ENCODE data around the gene PTPRR. TPM values are rescaled to one million over a fixed set of nuclear protein-coding genes. Genes with fewer than 3 reads are reported as not detected.

The PTPRR gene
- polyA plus RNA-seq, 2 of the 4 experiments (the other 2 are of a cell fraction), result 0.13 to 0.15 TPM

DNA sequence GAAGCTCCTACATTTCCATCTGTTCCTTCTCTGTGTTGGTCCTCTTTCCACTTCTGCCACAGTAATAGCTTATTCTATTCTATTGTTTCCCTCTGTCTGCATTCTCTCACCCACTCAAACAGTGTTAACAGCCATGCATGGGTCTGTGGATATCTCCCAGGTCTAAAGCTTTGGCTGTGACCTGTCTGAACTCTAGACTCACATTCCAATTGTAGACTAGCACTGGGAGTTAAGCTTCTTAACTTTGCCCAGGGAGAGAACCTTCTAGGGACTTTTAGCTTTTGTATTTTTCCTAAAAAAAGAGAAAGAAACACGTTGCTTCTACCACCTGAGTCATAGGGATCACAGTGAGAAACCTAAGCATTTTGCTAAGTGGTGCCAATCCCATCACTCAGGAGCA is 36.7 kb downstream of the PTPRR start:
- Histone ChIP-seq H3K4me3 (no peak overlapping the region), H3K9me3 (no peaks in the 10 kb centered on the region), H3K27ac (no peak overlapping the region), H3K4me2 (no peak overlapping the region), H3K4me1 (no peaks in the 10 kb centered on the region)
- FAIRE-seq, result no peak
- ATAC-seq, result no peak
- ChIA-PET CTCF (no interaction called here), POLR2A (no interaction called here)
- DNase-seq (ENCODE audit: low read depth in 1 of 2, low spot score in 1 of 2), result no peak
- TF ChIP-seq, protein P1, sequence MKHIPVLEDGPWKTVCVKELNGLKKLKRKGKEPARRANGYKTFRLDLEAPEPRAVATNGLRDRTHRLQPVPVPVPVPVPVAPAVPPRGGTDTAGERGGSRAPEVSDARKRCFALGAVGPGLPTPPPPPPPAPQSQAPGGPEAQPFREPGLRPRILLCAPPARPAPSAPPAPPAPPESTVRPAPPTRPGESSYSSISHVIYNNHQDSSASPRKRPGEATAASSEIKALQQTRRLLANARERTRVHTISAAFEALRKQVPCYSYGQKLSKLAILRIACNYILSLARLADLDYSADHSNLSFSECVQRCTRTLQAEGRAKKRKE (CRISPR knock-in tag; IDR thresholded peaks at IDR 0.05; ENCODE audit: low read depth), result no peak
- TF ChIP-seq RARB (CRISPR knock-in tag; IDR thresholded peaks at IDR 0.05), result no peak
- TF ChIP-seq HDAC2 (IDR thresholded peaks at IDR 0.05), result no peak
- no peak for TF ChIP-seq JUNB (IDR thresholded peaks at IDR 0.05)
- no peak for TF ChIP-seq NFE2L2 (conservative IDR thresholded peaks at IDR 0.05; ENCODE audit: low read length)
- TF ChIP-seq FOSL2 (IDR thresholded peaks at IDR 0.05), result no peak
- TF ChIP-seq FOSL2 (CRISPR knock-in tag; IDR thresholded peaks at IDR 0.05), result no peak
- TF ChIP-seq HOXA7 (CRISPR knock-in tag; IDR thresholded peaks at IDR 0.05), result no peak
- no peak for TF ChIP-seq EP300 (IDR thresholded peaks at IDR 0.05)
- no peak for TF ChIP-seq MYC (IDR thresholded peaks at IDR 0.05; ENCODE audit: borderline replicate concordance, low read length)
- TF ChIP-seq, protein P2, sequence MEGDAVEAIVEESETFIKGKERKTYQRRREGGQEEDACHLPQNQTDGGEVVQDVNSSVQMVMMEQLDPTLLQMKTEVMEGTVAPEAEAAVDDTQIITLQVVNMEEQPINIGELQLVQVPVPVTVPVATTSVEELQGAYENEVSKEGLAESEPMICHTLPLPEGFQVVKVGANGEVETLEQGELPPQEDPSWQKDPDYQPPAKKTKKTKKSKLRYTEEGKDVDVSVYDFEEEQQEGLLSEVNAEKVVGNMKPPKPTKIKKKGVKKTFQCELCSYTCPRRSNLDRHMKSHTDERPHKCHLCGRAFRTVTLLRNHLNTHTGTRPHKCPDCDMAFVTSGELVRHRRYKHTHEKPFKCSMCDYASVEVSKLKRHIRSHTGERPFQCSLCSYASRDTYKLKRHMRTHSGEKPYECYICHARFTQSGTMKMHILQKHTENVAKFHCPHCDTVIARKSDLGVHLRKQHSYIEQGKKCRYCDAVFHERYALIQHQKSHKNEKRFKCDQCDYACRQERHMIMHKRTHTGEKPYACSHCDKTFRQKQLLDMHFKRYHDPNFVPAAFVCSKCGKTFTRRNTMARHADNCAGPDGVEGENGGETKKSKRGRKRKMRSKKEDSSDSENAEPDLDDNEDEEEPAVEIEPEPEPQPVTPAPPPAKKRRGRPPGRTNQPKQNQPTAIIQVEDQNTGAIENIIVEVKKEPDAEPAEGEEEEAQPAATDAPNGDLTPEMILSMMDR (IDR thresholded peaks at IDR 0.05), result no peak
- no peak for TF ChIP-seq FOSB (CRISPR knock-in tag; IDR thresholded peaks at IDR 0.05)
- no peak for TF ChIP-seq ZC3H11A (IDR thresholded peaks at IDR 0.05)
- no peak for TF ChIP-seq SMC3 (IDR thresholded peaks at IDR 0.05)
- TF ChIP-seq, protein P3, sequence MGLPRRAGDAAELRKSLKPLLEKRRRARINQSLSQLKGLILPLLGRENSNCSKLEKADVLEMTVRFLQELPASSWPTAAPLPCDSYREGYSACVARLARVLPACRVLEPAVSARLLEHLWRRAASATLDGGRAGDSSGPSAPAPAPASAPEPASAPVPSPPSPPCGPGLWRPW (IDR thresholded peaks at IDR 0.05), result no peak
- TF ChIP-seq NR3C1 (IDR thresholded peaks at IDR 0.05), result no peak
- TF ChIP-seq, protein P4, sequence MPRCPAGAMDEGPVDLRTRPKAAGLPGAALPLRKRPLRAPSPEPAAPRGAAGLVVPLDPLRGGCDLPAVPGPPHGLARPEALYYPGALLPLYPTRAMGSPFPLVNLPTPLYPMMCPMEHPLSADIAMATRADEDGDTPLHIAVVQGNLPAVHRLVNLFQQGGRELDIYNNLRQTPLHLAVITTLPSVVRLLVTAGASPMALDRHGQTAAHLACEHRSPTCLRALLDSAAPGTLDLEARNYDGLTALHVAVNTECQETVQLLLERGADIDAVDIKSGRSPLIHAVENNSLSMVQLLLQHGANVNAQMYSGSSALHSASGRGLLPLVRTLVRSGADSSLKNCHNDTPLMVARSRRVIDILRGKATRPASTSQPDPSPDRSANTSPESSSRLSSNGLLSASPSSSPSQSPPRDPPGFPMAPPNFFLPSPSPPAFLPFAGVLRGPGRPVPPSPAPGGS (IDR thresholded peaks at IDR 0.05), result no peak
- no peak for TF ChIP-seq MAFK (IDR thresholded peaks at IDR 0.05; ENCODE audit: partially characterized antibody)
- WGBS (ENCODE audit: missing lambda C conversion rate), result 0% methylated on average over 1 of the region's 1 CpG

DNA sequence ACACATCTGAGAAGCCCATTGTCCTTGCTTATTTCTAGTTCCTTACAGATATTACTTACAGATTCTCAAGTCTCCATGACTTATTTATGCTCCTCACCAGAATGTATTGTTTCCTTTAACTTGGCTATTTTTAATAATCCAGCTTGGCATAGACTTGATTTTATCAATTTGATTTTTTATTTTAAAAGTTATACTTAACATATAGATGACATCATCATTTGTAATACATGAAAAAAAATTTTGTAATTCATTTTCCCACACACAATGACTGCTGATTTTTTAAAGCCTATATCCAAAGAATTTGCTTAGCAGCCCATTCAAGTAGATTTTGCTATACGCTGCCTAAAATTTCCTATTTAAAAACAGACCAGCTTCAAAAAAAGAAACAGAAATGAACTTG is 39.8 kb downstream of the PTPRR start:
- ATAC-seq (no peak), FAIRE-seq (no peak), DNase-seq (ENCODE audit: low read depth in 1 of 2, low spot score in 1 of 2) (no peak)
- Histone ChIP-seq H3K4me1 (no peaks in the 10 kb centered on the region), H3K27ac (no peak overlapping the region), H3K9me3 (no peaks in the 10 kb centered on the region), H3K4me2 (no peak overlapping the region), H3K4me3 (no peak overlapping the region)
- WGBS (ENCODE audit: missing lambda C conversion rate), result 10% methylated on average over 1 of the region's 1 CpG
- CTCF ChIA-PET, result no interaction called here
- POLR2A ChIA-PET, result no interaction called here
- TF ChIP-seq MAZ (IDR thresholded peaks at IDR 0.05; ENCODE audit: borderline replicate concordance, low read depth, low read length) (no peak), CBX8 (IDR thresholded peaks at IDR 0.05) (no peak), PHF8 (IDR thresholded peaks at IDR 0.05; ENCODE audit: borderline replicate concordance, low read depth) (no peak), ZC3H11A (IDR thresholded peaks at IDR 0.05) (no peak), RFX5 (IDR thresholded peaks at IDR 0.05) (no peak), TP53 (CRISPR knock-in tag; IDR thresholded peaks at IDR 0.05) (no peak), CHD4 (IDR thresholded peaks at IDR 0.05; ENCODE audit: borderline replicate concordance) (no peak), NR3C1 (IDR thresholded peaks at IDR 0.05) (no peak), SREBF2 (IDR thresholded peaks at IDR 0.05) (no peak), RCOR1 (IDR thresholded peaks at IDR 0.05; ENCODE audit: low read depth, low read length) (no peak), HOXB5 (CRISPR knock-in tag; IDR thresholded peaks at IDR 0.05) (no peak)
- TF ChIP-seq, protein P5, sequence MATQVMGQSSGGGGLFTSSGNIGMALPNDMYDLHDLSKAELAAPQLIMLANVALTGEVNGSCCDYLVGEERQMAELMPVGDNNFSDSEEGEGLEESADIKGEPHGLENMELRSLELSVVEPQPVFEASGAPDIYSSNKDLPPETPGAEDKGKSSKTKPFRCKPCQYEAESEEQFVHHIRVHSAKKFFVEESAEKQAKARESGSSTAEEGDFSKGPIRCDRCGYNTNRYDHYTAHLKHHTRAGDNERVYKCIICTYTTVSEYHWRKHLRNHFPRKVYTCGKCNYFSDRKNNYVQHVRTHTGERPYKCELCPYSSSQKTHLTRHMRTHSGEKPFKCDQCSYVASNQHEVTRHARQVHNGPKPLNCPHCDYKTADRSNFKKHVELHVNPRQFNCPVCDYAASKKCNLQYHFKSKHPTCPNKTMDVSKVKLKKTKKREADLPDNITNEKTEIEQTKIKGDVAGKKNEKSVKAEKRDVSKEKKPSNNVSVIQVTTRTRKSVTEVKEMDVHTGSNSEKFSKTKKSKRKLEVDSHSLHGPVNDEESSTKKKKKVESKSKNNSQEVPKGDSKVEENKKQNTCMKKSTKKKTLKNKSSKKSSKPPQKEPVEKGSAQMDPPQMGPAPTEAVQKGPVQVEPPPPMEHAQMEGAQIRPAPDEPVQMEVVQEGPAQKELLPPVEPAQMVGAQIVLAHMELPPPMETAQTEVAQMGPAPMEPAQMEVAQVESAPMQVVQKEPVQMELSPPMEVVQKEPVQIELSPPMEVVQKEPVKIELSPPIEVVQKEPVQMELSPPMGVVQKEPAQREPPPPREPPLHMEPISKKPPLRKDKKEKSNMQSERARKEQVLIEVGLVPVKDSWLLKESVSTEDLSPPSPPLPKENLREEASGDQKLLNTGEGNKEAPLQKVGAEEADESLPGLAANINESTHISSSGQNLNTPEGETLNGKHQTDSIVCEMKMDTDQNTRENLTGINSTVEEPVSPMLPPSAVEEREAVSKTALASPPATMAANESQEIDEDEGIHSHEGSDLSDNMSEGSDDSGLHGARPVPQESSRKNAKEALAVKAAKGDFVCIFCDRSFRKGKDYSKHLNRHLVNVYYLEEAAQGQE (IDR thresholded peaks at IDR 0.05), result no peak
- TF ChIP-seq, protein P6, sequence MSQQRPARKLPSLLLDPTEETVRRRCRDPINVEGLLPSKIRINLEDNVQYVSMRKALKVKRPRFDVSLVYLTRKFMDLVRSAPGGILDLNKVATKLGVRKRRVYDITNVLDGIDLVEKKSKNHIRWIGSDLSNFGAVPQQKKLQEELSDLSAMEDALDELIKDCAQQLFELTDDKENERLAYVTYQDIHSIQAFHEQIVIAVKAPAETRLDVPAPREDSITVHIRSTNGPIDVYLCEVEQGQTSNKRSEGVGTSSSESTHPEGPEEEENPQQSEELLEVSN (IDR thresholded peaks at IDR 0.05; ENCODE audit: borderline replicate concordance, low read depth), result no peak
